SHP77 (cell line): ENCODE results near the gene ZNF346.

ENCODE experiments used
- DNase-seq, 2 experiments: peaks; one replicate each; lab custom pipeline; 2025; lab: John Stamatoyannopoulos, UW

ZNF346 gene

DNA sequence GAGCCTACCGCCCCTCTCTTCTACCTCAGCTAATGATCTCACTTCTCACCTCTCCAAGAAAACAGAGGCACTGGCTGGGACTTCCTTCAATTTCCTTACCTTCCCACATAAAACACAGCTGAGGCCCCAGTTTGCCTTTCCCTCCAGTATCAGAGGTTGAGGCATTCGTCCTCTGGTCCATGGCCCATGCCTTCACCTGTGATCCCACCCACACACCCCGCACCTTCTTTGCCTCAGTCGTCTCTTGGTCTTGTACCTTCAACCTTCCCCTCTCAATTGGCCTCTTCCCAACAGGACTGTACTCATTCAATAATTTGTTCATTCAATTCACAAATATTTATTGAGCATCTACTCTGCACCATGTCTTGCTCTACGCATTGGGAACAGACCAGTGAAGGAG is 100.1 kb downstream of the ZNF346 start:
- no peak for DNase-seq

DNA sequence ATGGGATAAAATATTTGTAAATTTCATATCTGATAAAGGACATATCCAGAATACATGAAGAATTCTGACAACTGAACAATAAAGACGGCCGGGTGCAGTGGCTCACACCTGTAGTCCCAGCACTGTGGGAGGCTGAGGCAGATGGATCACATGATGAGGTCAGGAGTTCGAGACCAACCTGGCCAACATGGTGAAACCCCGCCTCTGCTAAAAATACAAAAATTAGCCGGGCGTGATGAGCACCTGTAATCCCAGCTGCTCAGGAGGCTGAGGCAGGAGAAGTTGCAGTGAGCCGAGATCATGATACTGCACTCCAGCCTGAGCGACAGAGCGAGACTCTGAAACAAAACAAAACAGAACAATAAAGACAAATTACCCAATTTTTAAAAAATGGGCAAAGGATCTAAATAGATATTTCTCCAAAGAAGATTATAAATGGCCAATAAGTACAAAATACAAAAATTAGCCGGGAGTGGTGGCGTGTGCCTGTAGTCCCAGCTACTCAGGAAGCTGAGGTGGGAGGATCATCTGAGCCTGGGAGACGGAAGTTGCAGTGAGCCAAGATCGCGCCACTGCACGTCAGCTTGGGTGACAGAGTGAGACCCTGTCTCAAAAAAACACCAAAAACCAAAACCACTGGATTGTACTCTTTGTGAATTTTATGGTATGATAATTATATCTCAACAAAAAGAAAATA is 101.4 kb downstream of the ZNF346 start:
- no peak for DNase-seq

DNA sequence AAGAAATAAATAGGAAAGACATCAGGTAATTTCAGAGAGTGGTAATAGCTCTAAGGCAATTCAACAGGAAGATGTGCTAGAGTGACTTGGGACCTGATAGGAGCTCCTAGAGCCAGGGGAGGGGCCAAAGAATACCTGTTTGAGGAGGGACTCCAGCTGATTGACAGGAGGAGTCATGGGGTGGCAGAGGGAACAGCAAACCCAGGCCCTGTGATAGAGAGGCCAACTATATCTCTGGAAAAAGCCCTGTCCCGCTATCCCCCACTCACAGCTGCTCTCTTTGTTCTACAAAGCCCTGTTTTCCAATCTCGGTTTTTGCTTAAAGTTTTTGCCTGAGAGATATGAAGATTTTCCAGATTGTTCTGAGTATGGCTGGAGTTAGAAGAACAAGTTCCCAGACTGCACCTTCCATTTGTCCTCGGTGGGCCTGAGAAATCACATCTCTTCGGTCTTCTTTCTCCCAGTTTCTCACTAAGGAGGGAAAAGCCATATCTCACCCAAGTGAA is 102.0 kb downstream of the ZNF346 start:
- DNase-seq, result no peak

DNA sequence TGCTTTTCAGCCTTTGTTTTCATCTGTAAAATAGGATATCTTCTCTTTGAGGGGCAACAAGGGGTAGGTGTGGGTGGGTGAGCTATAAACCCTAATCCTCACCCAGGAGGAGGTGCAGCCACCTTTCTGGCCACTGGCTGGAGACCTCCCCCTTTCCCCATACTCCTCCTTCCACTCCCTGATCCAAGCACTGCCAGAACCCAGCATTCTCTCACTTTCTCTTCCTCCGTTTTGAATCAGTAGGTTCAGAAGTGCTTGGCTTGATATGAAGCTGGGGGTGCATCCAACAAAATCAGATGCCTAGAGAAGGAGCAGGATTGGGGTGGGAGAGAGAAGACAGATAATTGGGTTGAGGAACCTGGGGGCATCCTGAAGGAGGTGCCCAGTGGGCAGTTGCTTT is 104.3 kb downstream of the ZNF346 start:
- DNase-seq, result no peak

DNA sequence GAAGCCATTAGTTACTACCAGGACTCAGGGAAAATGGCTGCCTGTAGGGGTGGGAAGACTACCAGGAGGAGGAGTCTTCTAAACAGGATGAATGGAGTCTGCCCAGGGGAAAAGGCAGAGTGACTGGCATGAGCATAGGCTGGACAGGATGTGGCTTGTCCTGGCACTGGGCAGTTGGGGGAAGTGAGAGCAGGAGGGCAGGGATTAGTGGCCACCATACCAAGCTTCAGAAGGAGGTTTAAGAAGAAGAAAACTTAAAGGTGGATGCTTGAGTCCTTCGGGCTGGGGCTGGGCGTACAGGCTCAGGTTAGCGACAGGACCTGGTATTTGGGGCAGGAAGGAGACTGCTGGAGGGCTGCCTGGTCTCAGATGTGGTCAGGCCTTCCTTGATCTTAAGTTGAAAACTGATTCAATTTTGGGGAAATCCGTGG is 106.1 kb downstream of the ZNF346 start:
- no peak for DNase-seq

DNA sequence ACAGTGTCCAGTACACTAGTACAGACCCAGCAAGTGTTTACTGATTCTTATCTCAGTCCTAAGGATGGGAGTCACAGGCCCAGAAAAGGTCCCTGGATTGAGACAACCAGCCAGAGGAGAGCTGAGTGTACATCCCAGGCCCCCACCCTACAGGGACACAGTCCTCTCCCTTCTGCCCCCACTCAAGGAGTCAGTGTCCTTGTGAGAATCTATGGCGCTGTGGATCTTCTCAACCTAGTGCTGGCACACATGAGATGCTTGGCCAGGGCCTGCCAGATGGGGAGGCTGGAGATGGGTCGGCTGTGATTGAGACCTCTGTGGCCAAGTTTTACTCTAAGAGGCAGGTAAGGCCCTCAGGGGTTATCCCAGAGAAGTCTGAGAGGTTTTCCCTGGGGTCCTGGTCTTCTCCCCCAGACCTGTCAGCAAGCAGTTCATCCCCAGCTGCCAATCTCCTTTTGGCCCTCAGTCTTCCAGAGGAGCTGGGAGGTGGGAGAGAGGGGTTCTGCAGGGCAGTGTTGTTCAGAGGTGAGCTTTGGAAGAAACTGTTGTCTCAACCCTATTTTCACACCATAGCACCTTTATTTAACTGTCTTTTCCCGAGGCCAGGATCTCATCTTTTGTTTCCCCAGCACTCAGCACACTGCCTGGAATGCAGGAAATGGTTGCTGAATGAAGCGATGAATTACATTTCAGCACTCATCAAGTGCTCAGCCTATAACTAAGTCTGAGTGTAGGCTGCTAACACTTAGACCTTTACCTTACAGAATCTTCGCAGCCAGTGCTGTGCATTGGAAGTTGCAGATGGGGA is 107.9 kb downstream of the ZNF346 start:
- no peak for DNase-seq
